Measurements from ENCODE around the gene BMP8A.
A peak's percentile ranks its signal among the peaks of the same experiment; 100 is the strongest.
"Not testable (repeated sequence)": the region's sequence is repeated elsewhere in the genome, so short reads cannot be mapped to it uniquely, and the experiment has no call there.

The BMP8A gene

GRCh38 chr1:39499668-39500067 is 8.2 kb downstream of the BMP8A start:
- H3K9me3 ChIP-seq (ENCODE audit: insufficient read depth, low read length), result no peaks in the 10 kb centered on the region
- no peaks in the 10 kb centered on the region for H3K4me1 ChIP-seq (ENCODE audit: insufficient read depth, insufficient read length)
- H3K9ac ChIP-seq (ENCODE audit: insufficient read length, low read depth), result no peak overlapping the region
- TF ChIP-seq SUZ12 (IDR thresholded peaks at IDR 0.05; ENCODE audit: extremely low read depth, insufficient read depth, insufficient read length), result no peak
- no peak for TF ChIP-seq YY1 (IDR thresholded peaks at IDR 0.05; ENCODE audit: insufficient read depth, insufficient read length)
- no peak for TF ChIP-seq ZNF274 (IDR thresholded peaks at IDR 0.05; ENCODE audit: low read depth, low read length)
- H3K36me3 ChIP-seq (ENCODE audit: insufficient read depth, insufficient read length, low read length), result no peaks in the 10 kb centered on the region
- no peak overlapping the region for H3K4me3 ChIP-seq (ENCODE audit: insufficient read length, low read depth)
- peaks cover 27% of the 10 kb centered on the region for H3K27me3 ChIP-seq (ENCODE audit: insufficient read depth, insufficient read length)
- DNase-seq (ENCODE audit: low read depth, low spot score), result no peak

GRCh38 chr1:39500862-39501389 is 9.5 kb downstream of the BMP8A start:
- H3K27me3 ChIP-seq (ENCODE audit: insufficient read depth, insufficient read length), result peaks cover 26% of the 10 kb centered on the region
- H3K36me3 ChIP-seq (ENCODE audit: insufficient read depth, insufficient read length, low read length), result no peaks in the 10 kb centered on the region
- H3K9ac ChIP-seq (ENCODE audit: insufficient read length, low read depth), result no peak overlapping the region
- no peak for DNase-seq (ENCODE audit: low read depth, low spot score)
- no peaks in the 10 kb centered on the region for H3K4me1 ChIP-seq (ENCODE audit: insufficient read depth, insufficient read length)
- no peaks in the 10 kb centered on the region for H3K9me3 ChIP-seq (ENCODE audit: insufficient read depth, low read length)
- no peak overlapping the region for H3K4me3 ChIP-seq (ENCODE audit: insufficient read length, low read depth)
- TF ChIP-seq YY1 (IDR thresholded peaks at IDR 0.05; ENCODE audit: insufficient read depth, insufficient read length) (no peak), ZNF274 (IDR thresholded peaks at IDR 0.05; ENCODE audit: low read depth, low read length) (no peak), SUZ12 (IDR thresholded peaks at IDR 0.05; ENCODE audit: extremely low read depth, insufficient read depth, insufficient read length) (no peak)

GRCh38 chr1:39501666-39502065 is 10.2 kb downstream of the BMP8A start:
- DNase-seq (ENCODE audit: low read depth, low spot score), result no peak
- peaks cover 22% of the 10 kb centered on the region for H3K27me3 ChIP-seq (ENCODE audit: insufficient read depth, insufficient read length)
- TF ChIP-seq YY1 (IDR thresholded peaks at IDR 0.05; ENCODE audit: insufficient read depth, insufficient read length), result no peak
- no peak for TF ChIP-seq SUZ12 (IDR thresholded peaks at IDR 0.05; ENCODE audit: extremely low read depth, insufficient read depth, insufficient read length)
- TF ChIP-seq ZNF274 (IDR thresholded peaks at IDR 0.05; ENCODE audit: low read depth, low read length), result no peak

GRCh38 chr1:39504436-39504835 is 13.0 kb downstream of the BMP8A start:
- not testable (repeated sequence) for DNase-seq (ENCODE audit: low read depth, low spot score); H3K4me3 ChIP-seq (ENCODE audit: insufficient read length, low read depth); H3K9me3 ChIP-seq (ENCODE audit: insufficient read depth, low read length); H3K36me3 ChIP-seq (ENCODE audit: insufficient read depth, insufficient read length, low read length); H3K9ac ChIP-seq (ENCODE audit: insufficient read length, low read depth)
- peaks cover 10% of the 10 kb centered on the region for H3K4me1 ChIP-seq (ENCODE audit: insufficient read depth, insufficient read length)
- H3K27me3 ChIP-seq (ENCODE audit: insufficient read depth, insufficient read length), result peaks cover 31% of the 10 kb centered on the region

More at GRCh38 chr1:39501666-39502065, 10.2 kb downstream of the BMP8A start:
- Histone ChIP-seq H3K4me3 (ENCODE audit: insufficient read length, low read depth) (no peak overlapping the region), H3K36me3 (ENCODE audit: insufficient read depth, insufficient read length, low read length) (no peaks in the 10 kb centered on the region), H3K9me3 (ENCODE audit: insufficient read depth, low read length) (no peaks in the 10 kb centered on the region), H3K4me1 (ENCODE audit: insufficient read depth, insufficient read length) (no peaks in the 10 kb centered on the region), H3K9ac (ENCODE audit: insufficient read length, low read depth) (no peak overlapping the region)

GRCh38 chr1:39505289-39505688 is 13.9 kb downstream of the BMP8A start:
- H3K27me3 ChIP-seq (ENCODE audit: insufficient read depth, insufficient read length), result peaks cover 22% of the 10 kb centered on the region
- DNase-seq (ENCODE audit: low read depth, low spot score), result no peak
- no peak for TF ChIP-seq YY1 (IDR thresholded peaks at IDR 0.05; ENCODE audit: insufficient read depth, insufficient read length)
- no peak for TF ChIP-seq ZNF274 (IDR thresholded peaks at IDR 0.05; ENCODE audit: low read depth, low read length)
- no peak for TF ChIP-seq SUZ12 (IDR thresholded peaks at IDR 0.05; ENCODE audit: extremely low read depth, insufficient read depth, insufficient read length)
- no peak overlapping the region for H3K4me3 ChIP-seq (ENCODE audit: insufficient read length, low read depth)
- no peak overlapping the region for H3K9ac ChIP-seq (ENCODE audit: insufficient read length, low read depth)
- no peaks in the 10 kb centered on the region for H3K9me3 ChIP-seq (ENCODE audit: insufficient read depth, low read length)
- H3K36me3 ChIP-seq (ENCODE audit: insufficient read depth, insufficient read length, low read length), result no peaks in the 10 kb centered on the region
- H3K4me1 ChIP-seq (ENCODE audit: insufficient read depth, insufficient read length), result peaks cover 10% of the 10 kb centered on the region

GRCh38 chr1:39507230-39507928 is 15.9 kb downstream of the BMP8A start:
- TF ChIP-seq YY1 (IDR thresholded peaks at IDR 0.05; ENCODE audit: insufficient read depth, insufficient read length) (no peak), ZNF274 (IDR thresholded peaks at IDR 0.05; ENCODE audit: low read depth, low read length) (no peak), SUZ12 (IDR thresholded peaks at IDR 0.05; ENCODE audit: extremely low read depth, insufficient read depth, insufficient read length) (no peak)
- no peak overlapping the region for H3K4me3 ChIP-seq (ENCODE audit: insufficient read length, low read depth)
- H3K27me3 ChIP-seq (ENCODE audit: insufficient read depth, insufficient read length), result peaks cover 21% of the 10 kb centered on the region
- peaks cover 10% of the 10 kb centered on the region for H3K4me1 ChIP-seq (ENCODE audit: insufficient read depth, insufficient read length)
- no peak overlapping the region for H3K9ac ChIP-seq (ENCODE audit: insufficient read length, low read depth)
- DNase-seq (ENCODE audit: low read depth, low spot score), result peak; percentile 36
- H3K36me3 ChIP-seq (ENCODE audit: insufficient read depth, insufficient read length, low read length), result no peaks in the 10 kb centered on the region
- H3K9me3 ChIP-seq (ENCODE audit: insufficient read depth, low read length), result no peaks in the 10 kb centered on the region

- H3K27me3 ChIP-seq (ENCODE audit: insufficient read depth, insufficient read length), result peaks cover 21% of the 10 kb centered on the region
- DNase-seq (ENCODE audit: low read depth, low spot score), result no peak
- no peak overlapping the region for H3K4me3 ChIP-seq (ENCODE audit: insufficient read length, low read depth)
- no peaks in the 10 kb centered on the region for H3K9me3 ChIP-seq (ENCODE audit: insufficient read depth, low read length)
- no peak overlapping the region for H3K9ac ChIP-seq (ENCODE audit: insufficient read length, low read depth)
- TF ChIP-seq YY1 (IDR thresholded peaks at IDR 0.05; ENCODE audit: insufficient read depth, insufficient read length) (no peak), SUZ12 (IDR thresholded peaks at IDR 0.05; ENCODE audit: extremely low read depth, insufficient read depth, insufficient read length) (no peak), ZNF274 (IDR thresholded peaks at IDR 0.05; ENCODE audit: low read depth, low read length) (no peak)
- no peaks in the 10 kb centered on the region for H3K36me3 ChIP-seq (ENCODE audit: insufficient read depth, insufficient read length, low read length)
- H3K4me1 ChIP-seq (ENCODE audit: insufficient read depth, insufficient read length), result peaks cover 10% of the 10 kb centered on the region
Measured at GRCh38 chr1:39508266-39508665, 16.8 kb downstream of the BMP8A start.
